ENCODE measurements around the gene PROK2. TPM values are rescaled to one million over a fixed set of nuclear protein-coding genes. Genes with fewer than 3 reads are reported as not detected.

Gene PROK2
- total RNA-seq, 1 donor from 2014 or later: not detected

GRCh38 chr3:71724584-71725270, 60.2 kb downstream of the PROK2 start:
- Mint-ChIP-seq H3K9me3 (ENCODE audit: unreplicated experiment) (no peaks in the 10 kb centered on the region), H3K27me3 (ENCODE audit: unreplicated experiment) (peaks cover 55% of the 10 kb centered on the region), H3K4me3 (ENCODE audit: unreplicated experiment) (peak overlapping the region; percentile 75), H3K36me3 (ENCODE audit: unreplicated experiment) (no peaks in the 10 kb centered on the region), H3K4me1 (ENCODE audit: unreplicated experiment) (peaks cover 12% of the 10 kb centered on the region), H3K27ac (ENCODE audit: unreplicated experiment) (no peak overlapping the region)
- no peak for DNase-seq (ENCODE audit: extremely low spot score, unreplicated experiment)
- no peak for TF ChIP-seq CTCF (IDR thresholded peaks at IDR 0.05)

GRCh38 chr3:71724171-71724453, 60.8 kb downstream of the PROK2 start:
- Mint-ChIP-seq H3K27ac (ENCODE audit: unreplicated experiment) (peak overlapping the region; percentile 9), H3K9me3 (ENCODE audit: unreplicated experiment) (no peaks in the 10 kb centered on the region), H3K4me3 (ENCODE audit: unreplicated experiment) (peak overlapping the region; percentile 75), H3K27me3 (ENCODE audit: unreplicated experiment) (peaks cover 55% of the 10 kb centered on the region), H3K36me3 (ENCODE audit: unreplicated experiment) (no peaks in the 10 kb centered on the region), H3K4me1 (ENCODE audit: unreplicated experiment) (peaks cover 12% of the 10 kb centered on the region)
- DNase-seq (ENCODE audit: extremely low spot score, unreplicated experiment): no peak
- no peak for TF ChIP-seq CTCF (IDR thresholded peaks at IDR 0.05)

- no peaks in the 10 kb centered on the region for H3K36me3 Mint-ChIP-seq (ENCODE audit: unreplicated experiment)
- H3K4me1 Mint-ChIP-seq (ENCODE audit: unreplicated experiment): peaks cover 12% of the 10 kb centered on the region
- H3K27me3 Mint-ChIP-seq (ENCODE audit: unreplicated experiment): peaks cover 52% of the 10 kb centered on the region
- no peak for TF ChIP-seq CTCF (IDR thresholded peaks at IDR 0.05)
- H3K4me3 Mint-ChIP-seq (ENCODE audit: unreplicated experiment): peak overlapping the region; percentile 75
- peak overlapping the region; percentile 9 for H3K27ac Mint-ChIP-seq (ENCODE audit: unreplicated experiment)
- no peak for DNase-seq (ENCODE audit: extremely low spot score, unreplicated experiment)
- no peaks in the 10 kb centered on the region for H3K9me3 Mint-ChIP-seq (ENCODE audit: unreplicated experiment)
Measured at GRCh38 chr3:71723452-71724170, 61.3 kb downstream of the PROK2 start.

GRCh38 chr3:71722693-71723092, 62.3 kb downstream of the PROK2 start:
- Mint-ChIP-seq H3K27ac (ENCODE audit: unreplicated experiment) (no peak overlapping the region), H3K4me3 (ENCODE audit: unreplicated experiment) (no peak overlapping the region), H3K27me3 (ENCODE audit: unreplicated experiment) (peaks cover 46% of the 10 kb centered on the region), H3K4me1 (ENCODE audit: unreplicated experiment) (peaks cover 12% of the 10 kb centered on the region), H3K9me3 (ENCODE audit: unreplicated experiment) (no peaks in the 10 kb centered on the region), H3K36me3 (ENCODE audit: unreplicated experiment) (no peaks in the 10 kb centered on the region)
- no peak for DNase-seq (ENCODE audit: extremely low spot score, unreplicated experiment)
- no peak for TF ChIP-seq CTCF (IDR thresholded peaks at IDR 0.05)

Other genes starting within 250 kb of the PROK2 start
- gene FOXP1, start 201.4 kb downstream of the PROK2 start, total RNA-seq: 195 and 198 TPM in 2 replicates
- gene EIF4E3, start 59.7 kb downstream of the PROK2 start, total RNA-seq: 7.7 TPM in 2 replicates
- 0.63 and 0.94 TPM in 2 replicates for gene GPR27, start 31.3 kb downstream of the PROK2 start, total RNA-seq

Measured in osteocyte (in vitro differentiated cells).